SK-N-SH treated with all-trans-retinoic acid at 6 μM for 48 hours (cell line): Measurements from ENCODE around the gene MTUS2.

Experiments
- ATAC-seq: fragments of 200-7000 bp; cut with Tn5 transposase; 3 replicates; pipeline ENCODE4 v1.9.1; 2020; ENCODE audit warnings: mild to moderate bottlenecking, moderate library complexity
- ARNTL ChIP-seq: fragments of 450-650 bp; formaldehyde crosslinking; IDR thresholded peaks from 2 replicates; pipeline ENCODE4 v1.5.0; 2020; ENCODE audit warnings: low read depth, mild to moderate bottlenecking, moderate library complexity, borderline replicate concordance
- BACH2 ChIP-seq: fragments of 250-450 bp; sonication (Bioruptor Pico); IDR thresholded peaks from 2 replicates; pipeline ENCODE4 v1.9.0; 2021; ENCODE audit warnings: mild to moderate bottlenecking, borderline replicate concordance
- CREB5 ChIP-seq: fragments of 250-450 bp; sonication (Bioruptor Pico); IDR thresholded peaks from 2 replicates; pipeline ENCODE4 v1.5.1; 2020; ENCODE audit warnings: low read depth, mild to moderate bottlenecking, moderate library complexity
- ESRRG ChIP-seq: fragments of 250-450 bp; sonication (Bioruptor Pico); IDR thresholded peaks from 2 replicates; pipeline ENCODE4 v1.6.1; 2021; ENCODE audit warnings: mild to moderate bottlenecking
- GLIS3 ChIP-seq: fragments of 250-450 bp; sonication (Bioruptor Pico); IDR thresholded peaks from 2 replicates; pipeline ENCODE4 v1.5.0; 2020; ENCODE audit warnings: mild to moderate bottlenecking, moderate library complexity
- ISL1 ChIP-seq: fragments of 250-450 bp; sonication (Bioruptor Pico); IDR thresholded peaks from 2 replicates; pipeline ENCODE4 v2.1.2; 2022; ENCODE audit warnings: mild to moderate bottlenecking, moderate library complexity
- PATZ1 ChIP-seq: fragments of 250-450 bp; sonication (Bioruptor Pico); IDR thresholded peaks from 2 replicates; pipeline ENCODE4 v1.8.0; 2020; ENCODE audit warnings: mild to moderate bottlenecking, moderate library complexity, borderline replicate concordance
- PPARA ChIP-seq: fragments of 250-450 bp; sonication (Bioruptor Pico); IDR thresholded peaks from 2 replicates; pipeline ENCODE4 v1.5.0; 2020; ENCODE audit warnings: mild to moderate bottlenecking, borderline replicate concordance
- RARB ChIP-seq: fragments of 250-450 bp; sonication (Bioruptor Pico); IDR thresholded peaks from 2 replicates; pipeline ENCODE4 v1.8.0; 2021; ENCODE audit warnings: mild to moderate bottlenecking, moderate library complexity
- SNAI2 ChIP-seq: fragments of 250-450 bp; sonication (Bioruptor Pico); IDR thresholded peaks from 2 replicates; pipeline ENCODE4 v1.5.0; 2020; ENCODE audit warnings: mild to moderate bottlenecking, moderate library complexity
- TCF4 ChIP-seq: fragments of 250-450 bp; sonication (Bioruptor Pico); IDR thresholded peaks from 2 replicates; pipeline ENCODE4 v1.8.0; 2021; ENCODE audit warnings: mild to moderate bottlenecking, moderate library complexity, borderline replicate concordance
- TOX ChIP-seq: fragments of 250-450 bp; sonication (Bioruptor Pico); IDR thresholded peaks from 2 replicates; pipeline ENCODE4 v1.8.0; 2021; ENCODE audit warnings: mild to moderate bottlenecking, moderate library complexity, borderline replicate concordance
- TSHZ2 ChIP-seq: fragments of 250-450 bp; sonication (Bioruptor Pico); IDR thresholded peaks from 2 replicates; pipeline ENCODE4 v1.5.0; 2020; ENCODE audit warnings: mild to moderate bottlenecking, moderate library complexity
- ZC3H10 ChIP-seq: fragments of 250-450 bp; sonication (Bioruptor Pico); IDR thresholded peaks from 2 replicates; pipeline ENCODE4 v1.5.1; 2021; ENCODE audit warnings: mild to moderate bottlenecking, moderate library complexity
- ZFP3 ChIP-seq: fragments of 250-450 bp; sonication (Bioruptor Pico); IDR thresholded peaks from 2 replicates; pipeline ENCODE4 v1.5.0; 2020; ENCODE audit warnings: mild to moderate bottlenecking, moderate library complexity
- ZFP30 ChIP-seq: fragments of 450-650 bp; formaldehyde crosslinking; IDR thresholded peaks from 2 replicates; pipeline ENCODE4 v1.5.0; 2022; ENCODE audit warnings: mild to moderate bottlenecking, moderate library complexity
- ZNF565 ChIP-seq: fragments of 450-650 bp; formaldehyde crosslinking; conservative IDR thresholded peaks from 2 replicates; pipeline ENCODE4 v1.5.0; 2020; ENCODE audit warnings: low read depth, mild to moderate bottlenecking, moderate library complexity
- TF ChIP-seq, protein P1 (sequence below): fragments of 250-450 bp; sonication (Bioruptor Pico); IDR thresholded peaks from 2 replicates; pipeline ENCODE4 v1.5.1; 2021; ENCODE audit warnings: mild to moderate bottlenecking, moderate library complexity
- TF ChIP-seq, protein P2 (sequence below): fragments of 250-450 bp; sonication (Bioruptor Pico); IDR thresholded peaks from 2 replicates; pipeline ENCODE4 v1.8.0; 2021; ENCODE audit warnings: low read depth, mild to moderate bottlenecking, moderate library complexity, borderline replicate concordance

MTUS2 gene

DNA sequence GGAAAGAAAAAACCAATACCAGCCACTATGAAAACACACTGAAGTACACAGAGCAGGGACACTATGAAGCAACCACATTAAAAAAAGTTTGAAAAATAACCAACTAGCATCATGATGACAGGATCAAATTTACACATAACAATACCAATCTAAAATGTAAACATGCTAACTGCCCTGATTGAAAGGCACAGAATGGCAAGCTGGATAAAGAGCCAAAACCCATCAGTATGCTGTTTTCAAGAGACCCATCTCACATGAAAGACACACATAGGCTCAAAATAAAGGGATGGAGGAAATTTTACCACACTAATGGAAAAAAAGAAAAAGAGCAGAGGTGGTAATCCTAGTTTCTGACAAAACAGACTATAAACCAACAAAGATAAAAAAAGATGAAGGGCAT, 484.0 kb downstream of the MTUS2 start:
- TF ChIP-seq, protein P1, sequence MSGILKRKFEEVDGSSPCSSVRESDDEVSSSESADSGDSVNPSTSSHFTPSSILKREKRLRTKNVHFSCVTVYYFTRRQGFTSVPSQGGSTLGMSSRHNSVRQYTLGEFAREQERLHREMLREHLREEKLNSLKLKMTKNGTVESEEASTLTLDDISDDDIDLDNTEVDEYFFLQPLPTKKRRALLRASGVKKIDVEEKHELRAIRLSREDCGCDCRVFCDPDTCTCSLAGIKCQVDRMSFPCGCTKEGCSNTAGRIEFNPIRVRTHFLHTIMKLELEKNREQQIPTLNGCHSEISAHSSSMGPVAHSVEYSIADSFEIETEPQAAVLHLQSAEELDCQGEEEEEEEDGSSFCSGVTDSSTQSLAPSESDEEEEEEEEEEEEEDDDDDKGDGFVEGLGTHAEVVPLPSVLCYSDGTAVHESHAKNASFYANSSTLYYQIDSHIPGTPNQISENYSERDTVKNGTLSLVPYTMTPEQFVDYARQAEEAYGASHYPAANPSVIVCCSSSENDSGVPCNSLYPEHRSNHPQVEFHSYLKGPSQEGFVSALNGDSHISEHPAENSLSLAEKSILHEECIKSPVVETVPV (CRISPR knock-in tag), result no peak
- TF ChIP-seq TCF4 (CRISPR knock-in tag) (no peak), PPARA (CRISPR knock-in tag) (no peak), ARNTL (CRISPR knock-in tag) (no peak), ISL1 (CRISPR knock-in tag) (no peak), PATZ1 (no peak), ZC3H10 (CRISPR knock-in tag) (no peak), BACH2 (CRISPR knock-in tag) (no peak), SNAI2 (CRISPR knock-in tag) (no peak), ZNF565 (no peak), RARB (no peak), ZFP30 (no peak), ESRRG (no peak), ZFP3 (no peak), TOX (no peak)
- TF ChIP-seq, protein P2, sequence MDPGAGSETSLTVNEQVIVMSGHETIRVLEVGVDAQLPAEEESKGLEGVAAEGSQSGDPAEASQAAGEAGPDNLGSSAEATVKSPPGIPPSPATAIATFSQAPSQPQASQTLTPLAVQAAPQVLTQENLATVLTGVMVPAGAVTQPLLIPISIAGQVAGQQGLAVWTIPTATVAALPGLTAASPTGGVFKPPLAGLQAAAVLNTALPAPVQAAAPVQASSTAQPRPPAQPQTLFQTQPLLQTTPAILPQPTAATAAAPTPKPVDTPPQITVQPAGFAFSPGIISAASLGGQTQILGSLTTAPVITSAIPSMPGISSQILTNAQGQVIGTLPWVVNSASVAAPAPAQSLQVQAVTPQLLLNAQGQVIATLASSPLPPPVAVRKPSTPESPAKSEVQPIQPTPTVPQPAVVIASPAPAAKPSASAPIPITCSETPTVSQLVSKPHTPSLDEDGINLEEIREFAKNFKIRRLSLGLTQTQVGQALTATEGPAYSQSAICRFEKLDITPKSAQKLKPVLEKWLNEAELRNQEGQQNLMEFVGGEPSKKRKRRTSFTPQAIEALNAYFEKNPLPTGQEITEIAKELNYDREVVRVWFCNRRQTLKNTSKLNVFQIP (CRISPR knock-in tag), result no peak

GRCh38 chr13:29310806-29311205, 490.7 kb downstream of the MTUS2 start:
- no peak for ATAC-seq
- TF ChIP-seq ZFP3 (no peak), TCF4 (CRISPR knock-in tag) (no peak), ARNTL (CRISPR knock-in tag) (no peak), ZFP30 (no peak), TSHZ2 (no peak), RARB (no peak), GLIS3 (CRISPR knock-in tag) (no peak), CREB5 (CRISPR knock-in tag) (no peak), PPARA (CRISPR knock-in tag) (no peak), BACH2 (CRISPR knock-in tag) (no peak)
- TF ChIP-seq, protein P1 (CRISPR knock-in tag), result no peak
- TF ChIP-seq, protein P2 (CRISPR knock-in tag), result no peak
- TF ChIP-seq, all 23 proteins: peak for 0

More for the DNA sequence above, 484.0 kb downstream of the MTUS2 start:
- ATAC-seq, result no peak
